Transverse colon (tissue), 4 donors: Measurements from ENCODE around the gene EHMT1.

ENCODE experiments used
- CTCF ChIP-seq, 5 experiments: fragments of 200-600 bp in 3 of 5; fragments of 450-650 bp in 2 of 5; sonication (generic) in 3 of 5; IDR thresholded peaks; 1 replicate in 2 of 5; 2 replicates in 3 of 5; pipeline ENCODE4 v1.5.1; 2016 to 2017; ENCODE audit warnings: antibody characterized with exemption in 5 of 5, inconsistent platforms in 3 of 5, mild to moderate bottlenecking in 2 of 5, moderate library complexity in 1 of 5
- EP300 ChIP-seq: sonication (generic); formaldehyde crosslinking; IDR thresholded peaks from one replicate; pipeline ENCODE4 v1.6.1; 2017; ENCODE audit warnings: antibody characterized with exemption, low read depth
- POLR2A ChIP-seq: fragments of 450-650 bp; IDR thresholded peaks from one replicate; pipeline ENCODE4 v1.6.1; 2016; ENCODE audit warnings: antibody characterized with exemption, mild to moderate bottlenecking, moderate library complexity
- POLR2AphosphoS5 ChIP-seq, 3 donors: sonication (generic); formaldehyde crosslinking; IDR thresholded peaks; one replicate each; pipeline ENCODE4 v1.6.1; 2016; ENCODE audit warnings: antibody characterized with exemption in 3 of 3

GRCh38 chr9:137679249-137679648 is 60.4 kb downstream of the EHMT1 start:
- TF ChIP-seq CTCF (IDR thresholded peaks at IDR 0.05): no peak
- no peak for TF ChIP-seq POLR2A
- no peak for TF ChIP-seq EP300
- TF ChIP-seq POLR2AphosphoS5 (IDR thresholded peaks at IDR 0.05): no peak
